OCI-LY1 (cell line): ENCODE measurements around the gene HYAL1.

Experiments
- H2AFZ ChIP-seq: fragments of 200-600 bp; sonication (generic), shearing (Covaris generic); 2 replicates; pipeline ENCODE4 v1.6.0; 2014; ENCODE audit warnings: antibody characterized with exemption, mild to moderate bottlenecking, low read length
- H3F3A ChIP-seq: fragments of 200-600 bp; sonication (generic), shearing (Covaris generic); 2 replicates; pipeline ENCODE4 v1.6.0; 2014; ENCODE audit warnings: mild to moderate bottlenecking, antibody characterized with exemption, low read length, moderate library complexity; ENCODE audit not compliant: insufficient read depth
- H3K27ac ChIP-seq: fragments of 200-600 bp; sonication (generic); 2 replicates; pipeline ENCODE4 v1.5.1; 2014; ENCODE audit warnings: low read length, mixed run types, mild to moderate bottlenecking, low read depth; ENCODE audit not compliant: poor library complexity, severe bottlenecking
- H3K27me3 ChIP-seq: fragments of 200-600 bp; sonication (generic); 2 replicates; pipeline ENCODE4 v1.6.0; 2014; ENCODE audit warnings: antibody characterized with exemption, mild to moderate bottlenecking, low read length, moderate library complexity; ENCODE audit not compliant: insufficient read depth
- H3K36me3 ChIP-seq: fragments of 200-600 bp; sonication (generic); 2 replicates; pipeline ENCODE4 v1.6.1; 2014; ENCODE audit warnings: mild to moderate bottlenecking, antibody characterized with exemption, low read length, moderate library complexity, mixed read lengths; ENCODE audit not compliant: insufficient read depth
- H3K4me1 ChIP-seq: fragments of 200-600 bp; sonication (generic); 2 replicates; pipeline ENCODE4 v1.5.1; 2014; ENCODE audit warnings: mild to moderate bottlenecking, low read length, moderate library complexity; ENCODE audit not compliant: insufficient read depth, severe bottlenecking
- H3K4me2 ChIP-seq: fragments of 200-600 bp; sonication (generic), shearing (Covaris generic); 2 replicates; pipeline ENCODE4 v1.6.1; 2014; ENCODE audit warnings: low read length
- H3K4me3 ChIP-seq: fragments of 200-600 bp; sonication (generic); 2 replicates; pipeline ENCODE4 v1.5.1; 2014; ENCODE audit warnings: low read length, low read depth, mild to moderate bottlenecking, mixed read lengths; ENCODE audit not compliant: poor library complexity, severe bottlenecking
- H3K79me2 ChIP-seq: fragments of 200-600 bp; shearing (Covaris generic); 2 replicates; pipeline ENCODE4 v1.6.1; 2016; ENCODE audit warnings: mixed run types, low read length, mixed read lengths; ENCODE audit not compliant: insufficient read depth
- H3K9ac ChIP-seq: fragments of 200-600 bp; sonication (generic), shearing (Covaris generic); 2 replicates; pipeline ENCODE4 v1.6.1; 2014; ENCODE audit warnings: mild to moderate bottlenecking, low read length, mixed read lengths
- H3K9me2 ChIP-seq: fragments of 200-600 bp; sonication (generic), shearing (Covaris generic); 2 replicates; pipeline ENCODE4 v1.6.1; 2014; ENCODE audit warnings: low read depth, mild to moderate bottlenecking, low read length, mixed read lengths
- H3K9me3 ChIP-seq: fragments of 200-600 bp; shearing (Covaris generic); 2 replicates; pipeline ENCODE4 v1.6.1; 2014; ENCODE audit warnings: low read length, mixed read lengths
- H4K20me1 ChIP-seq: fragments of 200-600 bp; sonication (generic), shearing (Covaris generic); 2 replicates; pipeline ENCODE4 v1.6.0; 2016; ENCODE audit warnings: mild to moderate bottlenecking, low read length; ENCODE audit not compliant: insufficient read depth
- CTCF ChIP-seq: fragments of 200-600 bp; sonication (generic), shearing (Covaris generic); IDR thresholded peaks from 2 replicates; pipeline ENCODE4 v1.5.1; 2017; ENCODE audit warnings: mild to moderate bottlenecking, antibody characterized with exemption, low read length, moderate library complexity, mixed read lengths
- EZH2 ChIP-seq: fragments of 200-600 bp; sonication (generic), shearing (Covaris generic); IDR thresholded peaks from 2 replicates; pipeline ENCODE4 v1.8.0; 2017; ENCODE audit warnings: borderline replicate concordance, mixed run types, mild to moderate bottlenecking, antibody characterized with exemption, low read length, moderate library complexity, mixed read lengths

HYAL1 gene

GRCh38 chr3:50271314-50271936 lies 31.9 kb downstream of the HYAL1 start:
- H3K9me3 ChIP-seq = no peaks in the 10 kb centered on the region
- H3F3A ChIP-seq = no peaks in the 10 kb centered on the region
- H3K4me2 ChIP-seq = no peak overlapping the region
- peaks cover 6% of the 10 kb centered on the region for H3K4me1 ChIP-seq
- H3K4me3 ChIP-seq = no peak overlapping the region
- 0 out of 2 replicates have a peak, but pooled peaks cover 4% of the 10 kb centered on the region for H3K27me3 ChIP-seq
- no peak overlapping the region for H3K9ac ChIP-seq
- H3K27ac ChIP-seq = no peak overlapping the region
- H3K36me3 ChIP-seq = no peaks in the 10 kb centered on the region
- no peaks in the 10 kb centered on the region for H3K9me2 ChIP-seq
- TF ChIP-seq EZH2 (no peak), CTCF (no peak)
- no peaks in the 10 kb centered on the region for H3K79me2 ChIP-seq
- no peak overlapping the region for H2AFZ ChIP-seq
- H4K20me1 ChIP-seq = no peaks in the 10 kb centered on the region

- Histone ChIP-seq H4K20me1 (no peaks in the 10 kb centered on the region), H2AFZ (no peak overlapping the region), H3K79me2 (no peaks in the 10 kb centered on the region), H3K4me1 (peaks cover 6% of the 10 kb centered on the region), H3K9ac (no peak overlapping the region), H3K9me3 (no peaks in the 10 kb centered on the region), H3K4me2 (no peak overlapping the region), H3K9me2 (no peaks in the 10 kb centered on the region), H3K27me3 (0 out of 2 replicates have a peak, but pooled peaks cover 4% of the 10 kb centered on the region), H3K27ac (no peak overlapping the region), H3F3A (no peaks in the 10 kb centered on the region), H3K36me3 (no peaks in the 10 kb centered on the region), H3K4me3 (no peak overlapping the region)
- TF ChIP-seq EZH2 = no peak
- TF ChIP-seq CTCF = no peak
Measured at GRCh38 chr3:50270422-50271224, 32.8 kb downstream of the HYAL1 start.

- H3K4me3 ChIP-seq = no peak overlapping the region
- H3K27me3 ChIP-seq = 0 out of 2 replicates have a peak, but pooled peaks cover 4% of the 10 kb centered on the region
- H2AFZ ChIP-seq = no peak overlapping the region
- TF ChIP-seq EZH2 (no peak), CTCF (no peak)
- no peaks in the 10 kb centered on the region for H3K36me3 ChIP-seq
- H3F3A ChIP-seq = no peaks in the 10 kb centered on the region
- H3K4me2 ChIP-seq = no peak overlapping the region
- H4K20me1 ChIP-seq = no peaks in the 10 kb centered on the region
- no peak overlapping the region for H3K27ac ChIP-seq
- no peaks in the 10 kb centered on the region for H3K79me2 ChIP-seq
- H3K9me2 ChIP-seq = no peaks in the 10 kb centered on the region
- peaks cover 6% of the 10 kb centered on the region for H3K4me1 ChIP-seq
- H3K9me3 ChIP-seq = no peaks in the 10 kb centered on the region
- no peak overlapping the region for H3K9ac ChIP-seq
Measured at GRCh38 chr3:50269977-50270413, 33.4 kb downstream of the HYAL1 start.
